Measurements from ENCODE around the gene EDA2R. TPM values are rescaled to one million over a fixed set of nuclear protein-coding genes. Genes with fewer than 3 reads are reported as not detected.

Gene EDA2R
- total and polyA plus RNA-seq, 2 experiments from 2014 or later: 13.4 to 17.6 TPM

DNA sequence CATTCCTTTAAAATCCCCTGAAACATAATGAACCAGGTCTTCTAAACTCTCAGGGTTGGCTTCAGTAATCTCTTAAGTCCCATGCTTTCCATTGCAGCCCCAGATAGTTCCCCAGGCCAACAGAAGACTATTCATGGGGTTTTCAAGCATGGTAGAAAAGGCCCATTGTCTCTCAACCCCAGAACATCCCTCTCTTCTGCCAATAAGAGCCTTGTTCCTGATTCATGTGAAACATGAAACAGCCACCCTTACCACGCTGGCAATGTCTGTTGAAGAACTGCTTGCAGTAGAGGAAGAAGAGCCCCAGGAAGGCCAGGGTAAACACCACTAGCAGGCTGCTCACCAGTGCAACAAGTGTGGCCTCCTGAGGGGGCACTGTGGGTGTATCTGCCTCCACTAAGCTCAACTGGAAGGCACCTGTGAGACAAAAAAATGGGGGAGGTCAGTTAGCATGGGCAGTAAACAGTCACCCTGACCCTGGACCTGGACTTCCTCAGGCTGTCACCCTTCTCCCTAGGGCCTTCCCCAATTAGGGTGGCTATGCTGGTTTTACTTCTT, 36.4 kb downstream of the EDA2R start:
- TF ChIP-seq EZH2 (IDR thresholded peaks at IDR 0.05; ENCODE audit: insufficient read depth, poor library complexity, severe bottlenecking): no peak
- TF ChIP-seq EZH2phosphoT487 (IDR thresholded peaks at IDR 0.05; ENCODE audit: insufficient read depth, low read depth): no peak
- Histone ChIP-seq H2AFZ (no peak overlapping the region), H3K27ac (no peak overlapping the region), H3F3A (ENCODE audit: insufficient read depth) (no peaks in the 10 kb centered on the region), H3K9me3 (ENCODE audit: low read depth) (no peaks in the 10 kb centered on the region), H4K20me1 (ENCODE audit: insufficient read depth) (no peaks in the 10 kb centered on the region), H3K9ac (no peak overlapping the region), H3K27me3 (replicated peaks; ENCODE audit: insufficient read depth) (no peaks in the 10 kb centered on the region), H3K4me2 (ENCODE audit: unreplicated experiment) (no peak overlapping the region), H3K9me2 (ENCODE audit: insufficient read depth) (no peaks in the 10 kb centered on the region), H3K4me1 (ENCODE audit: insufficient read depth) (no peaks in the 10 kb centered on the region), H3K36me3 (ENCODE audit: low read depth) (no peaks in the 10 kb centered on the region; the same call in 1 of the 2 replicates), H3K79me2 (ENCODE audit: insufficient read depth) (peaks cover 20% of the 10 kb centered on the region; the same call in 1 of the 2 replicates), H3K4me3 (no peak overlapping the region)
- in situ Hi-C loops (cut with MboI): no loop called here
- DNase-seq: no peak
- 14 to 25% methylated on average over 1 of the region's 1 CpG for WGBS, 2 experiments (ENCODE audit: low coverage in 1 of 2, low lambda C conversion rate in 2 of 2, missing lambda C conversion rate in 2 of 2)

DNA sequence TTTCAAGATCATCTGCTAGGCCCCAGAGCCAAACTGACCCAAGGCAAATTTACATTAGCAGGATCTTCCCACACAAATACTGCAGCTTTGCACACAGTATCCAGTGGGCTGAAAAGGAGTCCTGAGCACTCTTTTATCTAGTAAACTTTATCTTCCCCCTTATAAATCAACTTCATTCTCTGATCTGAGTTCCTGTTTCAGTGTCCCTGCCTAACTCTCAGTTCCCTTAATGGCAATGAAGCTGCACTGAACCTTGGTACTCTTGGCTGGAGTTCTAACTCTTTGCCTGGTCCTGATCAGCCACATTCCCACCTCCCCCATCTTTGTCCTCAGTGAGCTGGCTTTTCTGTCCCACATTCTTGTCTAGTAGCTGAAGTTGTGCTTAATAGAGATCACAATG, 37.4 kb downstream of the EDA2R start:
- no peak for TF ChIP-seq EZH2 (IDR thresholded peaks at IDR 0.05; ENCODE audit: insufficient read depth, poor library complexity, severe bottlenecking)
- no peak for TF ChIP-seq EZH2phosphoT487 (IDR thresholded peaks at IDR 0.05; ENCODE audit: insufficient read depth, low read depth)
- no peak for DNase-seq
- H3K4me3 ChIP-seq: no peak overlapping the region
- H3F3A ChIP-seq (ENCODE audit: insufficient read depth): no peaks in the 10 kb centered on the region
- H3K9me3 ChIP-seq (ENCODE audit: low read depth): no peaks in the 10 kb centered on the region
- H3K79me2 ChIP-seq (ENCODE audit: insufficient read depth): peaks cover 12% of the 10 kb centered on the region; the same call in 1 of the 2 replicates
- H3K27me3 ChIP-seq (replicated peaks; ENCODE audit: insufficient read depth): no peaks in the 10 kb centered on the region
- H4K20me1 ChIP-seq (ENCODE audit: insufficient read depth): no peaks in the 10 kb centered on the region
- no peak overlapping the region for H3K4me2 ChIP-seq (ENCODE audit: unreplicated experiment)
- H3K4me1 ChIP-seq (ENCODE audit: insufficient read depth): no peaks in the 10 kb centered on the region
- in situ Hi-C loops (cut with MboI): no loop called here
- H3K9me2 ChIP-seq (ENCODE audit: insufficient read depth): no peaks in the 10 kb centered on the region
- H2AFZ ChIP-seq: no peak overlapping the region
- no peak overlapping the region for H3K27ac ChIP-seq
- no peak overlapping the region for H3K9ac ChIP-seq
- H3K36me3 ChIP-seq (ENCODE audit: low read depth): no peaks in the 10 kb centered on the region; the same call in 1 of the 2 replicates

DNA sequence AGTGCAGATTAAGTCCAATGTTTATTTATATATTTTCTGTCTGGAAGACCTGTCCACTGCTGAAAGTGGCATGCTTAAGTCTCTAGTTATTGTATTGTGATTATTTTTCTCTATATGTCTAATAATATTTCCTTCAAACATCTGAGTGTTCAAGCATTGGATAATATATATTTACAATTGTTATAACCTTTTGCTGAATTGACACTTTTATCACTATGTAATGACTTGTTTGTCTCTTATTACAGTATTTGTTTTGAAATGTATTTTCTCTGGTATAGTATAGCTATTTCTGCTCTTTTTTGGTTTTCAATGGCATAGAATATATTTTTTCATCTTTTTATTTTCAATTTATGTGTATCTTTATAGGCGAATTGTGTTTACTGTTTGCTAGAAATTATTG, 59.7 kb downstream of the EDA2R start:
- Histone ChIP-seq H3K9ac (no peak overlapping the region), H3K79me2 (ENCODE audit: insufficient read depth) (no peaks in the 10 kb centered on the region), H3K27me3 (replicated peaks; ENCODE audit: insufficient read depth) (no peaks in the 10 kb centered on the region), H3K9me2 (ENCODE audit: insufficient read depth) (no peaks in the 10 kb centered on the region), H3K36me3 (ENCODE audit: low read depth) (no peaks in the 10 kb centered on the region), H3K4me2 (ENCODE audit: unreplicated experiment) (no peak overlapping the region), H3K9me3 (ENCODE audit: low read depth) (no peaks in the 10 kb centered on the region), H2AFZ (no peak overlapping the region), H3K27ac (no peak overlapping the region), H3F3A (ENCODE audit: insufficient read depth) (no peaks in the 10 kb centered on the region), H3K4me1 (ENCODE audit: insufficient read depth) (no peaks in the 10 kb centered on the region), H4K20me1 (ENCODE audit: insufficient read depth) (no peaks in the 10 kb centered on the region), H3K4me3 (no peak overlapping the region)
- TF ChIP-seq EZH2 (IDR thresholded peaks at IDR 0.05; ENCODE audit: insufficient read depth, poor library complexity, severe bottlenecking): no peak
- no peak for TF ChIP-seq EZH2phosphoT487 (IDR thresholded peaks at IDR 0.05; ENCODE audit: insufficient read depth, low read depth)
- in situ Hi-C loops (cut with MboI): no loop called here
- DNase-seq: no peak
- WGBS, 2 experiments (ENCODE audit: low coverage in 1 of 2, low lambda C conversion rate in 2 of 2, missing lambda C conversion rate in 2 of 2): 6 to 21% methylated on average over 1 of the region's 1 CpG

DNA sequence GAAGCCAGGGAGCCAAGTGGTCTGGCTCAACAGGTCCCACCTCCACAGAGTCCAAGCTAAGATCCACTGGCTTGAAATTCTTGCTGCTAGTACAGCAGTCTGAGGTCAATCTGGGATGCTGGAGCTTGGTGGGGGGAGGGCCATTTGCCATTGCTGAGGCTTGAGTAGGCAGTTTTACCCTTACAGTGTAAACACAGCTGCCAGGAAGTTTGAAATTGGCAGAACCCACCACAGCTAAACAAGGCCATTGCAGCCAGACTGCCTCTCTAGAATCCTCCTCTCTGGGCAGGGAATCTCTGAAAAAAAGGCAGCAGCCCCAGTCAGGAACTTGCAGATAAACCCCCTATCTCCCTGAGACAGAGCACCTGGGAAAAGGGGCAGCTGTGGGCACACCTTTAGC, 84.9 kb downstream of the EDA2R start:
- H3K4me3 ChIP-seq: no peak overlapping the region
- DNase-seq: no peak

DNA sequence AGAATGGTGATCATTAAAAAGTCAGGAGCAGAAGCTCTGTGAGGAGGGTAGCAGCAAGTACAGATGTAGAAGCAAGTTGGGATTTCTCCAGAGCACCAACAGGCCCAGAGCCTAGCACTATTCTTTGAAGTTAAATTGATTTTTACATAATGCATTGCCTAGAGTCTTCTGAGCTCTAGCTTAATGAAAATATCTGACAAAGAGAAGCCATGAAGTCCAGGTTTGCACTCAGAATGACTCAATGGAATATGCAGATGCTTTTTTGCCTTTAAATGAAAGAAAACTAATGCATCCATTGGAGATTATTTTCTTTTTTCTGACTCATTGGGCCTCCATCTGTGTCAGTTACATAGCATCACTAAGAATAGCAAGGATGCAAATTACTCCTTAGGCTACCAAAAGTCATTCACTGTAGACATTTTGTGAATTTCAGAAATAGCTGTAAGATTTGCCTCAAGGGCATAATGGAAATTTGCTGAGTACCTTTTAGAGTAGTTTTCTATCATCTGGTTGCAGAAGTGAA, 91.0 kb downstream of the EDA2R start:
- no peaks in the 10 kb centered on the region for H3K9me2 ChIP-seq (ENCODE audit: insufficient read depth)
- no peaks in the 10 kb centered on the region for H3K79me2 ChIP-seq (ENCODE audit: insufficient read depth)
- no peak overlapping the region for H2AFZ ChIP-seq
- no peaks in the 10 kb centered on the region for H3K36me3 ChIP-seq (ENCODE audit: low read depth)
- no peaks in the 10 kb centered on the region for H3F3A ChIP-seq (ENCODE audit: insufficient read depth)
- no peak overlapping the region for H3K4me3 ChIP-seq
- TF ChIP-seq EZH2phosphoT487 (IDR thresholded peaks at IDR 0.05; ENCODE audit: insufficient read depth, low read depth): no peak
- no peaks in the 10 kb centered on the region for H4K20me1 ChIP-seq (ENCODE audit: insufficient read depth)
- H3K9ac ChIP-seq: no peak overlapping the region
- no peak overlapping the region for H3K4me2 ChIP-seq (ENCODE audit: unreplicated experiment)
- H3K27me3 ChIP-seq (replicated peaks; ENCODE audit: insufficient read depth): no peaks in the 10 kb centered on the region
- no peak for DNase-seq
- H3K9me3 ChIP-seq (ENCODE audit: low read depth): no peaks in the 10 kb centered on the region
- no peaks in the 10 kb centered on the region for H3K4me1 ChIP-seq (ENCODE audit: insufficient read depth)
- no peak overlapping the region for H3K27ac ChIP-seq
- in situ Hi-C loops (cut with MboI): no loop called here

More for the DNA sequence above, 84.9 kb downstream of the EDA2R start:
- Histone ChIP-seq H3K79me2 (ENCODE audit: insufficient read depth) (no peaks in the 10 kb centered on the region), H3F3A (ENCODE audit: insufficient read depth) (no peaks in the 10 kb centered on the region), H3K4me1 (ENCODE audit: insufficient read depth) (no peaks in the 10 kb centered on the region), H3K9me2 (ENCODE audit: insufficient read depth) (no peaks in the 10 kb centered on the region), H3K9ac (no peak overlapping the region), H3K36me3 (ENCODE audit: low read depth) (no peaks in the 10 kb centered on the region), H3K27ac (no peak overlapping the region), H2AFZ (no peak overlapping the region), H3K27me3 (replicated peaks; ENCODE audit: insufficient read depth) (no peaks in the 10 kb centered on the region), H3K4me2 (ENCODE audit: unreplicated experiment) (no peak overlapping the region), H3K9me3 (ENCODE audit: low read depth) (no peaks in the 10 kb centered on the region), H4K20me1 (ENCODE audit: insufficient read depth) (no peaks in the 10 kb centered on the region)
- in situ Hi-C loops (cut with MboI): no loop called here
- TF ChIP-seq EZH2 (IDR thresholded peaks at IDR 0.05; ENCODE audit: insufficient read depth, poor library complexity, severe bottlenecking) (no peak), EZH2phosphoT487 (IDR thresholded peaks at IDR 0.05; ENCODE audit: insufficient read depth, low read depth) (no peak)

Small RNA genes lying within 50 kb of the gene (small RNA-seq; reads per million reads assigned to genes)
- gene RNU6-394P (ENCODE audit: low read depth, low replicate concordance): not detected
